Ramos (cell line): Measurements from ENCODE around the gene C1orf50.

ENCODE experiments used
- in situ Hi-C: fragments of 300-500 bp; cut with MboI; formaldehyde crosslinking; loops from one replicate; pipeline ENCODE4 v1.14.3; 2022; ENCODE audit warnings: low sequenced_read_pairs; ENCODE audit not compliant: unreplicated experiment

Gene C1orf50

GRCh38 chr1:42756956-42757891, 9.8 kb upstream of the C1orf50 start:
- in situ Hi-C loops, result no loop called here

- in situ Hi-C loops, result no loop called here
Observed at GRCh38 chr1:42757892-42758275, 9.2 kb upstream of the C1orf50 start.

GRCh38 chr1:42758641-42759040, 8.4 kb upstream of the C1orf50 start:
- in situ Hi-C loops, result no loop called here

GRCh38 chr1:42759114-42759513, 7.9 kb upstream of the C1orf50 start:
- in situ Hi-C loops, result no loop called here

- in situ Hi-C loops, result no loop called here
Observed at GRCh38 chr1:42761567-42761966, 5.5 kb upstream of the C1orf50 start.

- in situ Hi-C loops, result no loop called here
Observed at GRCh38 chr1:42762269-42762668, 4.8 kb upstream of the C1orf50 start.

GRCh38 chr1:42765269-42765668, 1.8 kb upstream of the C1orf50 start:
- in situ Hi-C loops, result no loop called here

- in situ Hi-C loops, result no loop called here
Observed at GRCh38 chr1:42765832-42766740, 963 bp upstream of the C1orf50 start.

- in situ Hi-C loops, result no loop called here
Observed at GRCh38 chr1:42767510-42768000, 506 bp downstream of the C1orf50 start.

- in situ Hi-C loops, result no loop called here
Observed at GRCh38 chr1:42768172-42768571, 1.1 kb downstream of the C1orf50 start.

GRCh38 chr1:42769811-42770210, 2.8 kb downstream of the C1orf50 start:
- in situ Hi-C loops, result loop anchor here (10.0 kb wide), 1 partner anchor 305 kb away; no protein-coding TSS in a partner anchor

GRCh38 chr1:42773420-42773819, 6.4 kb downstream of the C1orf50 start:
- in situ Hi-C loops, result loop anchor here (10.0 kb wide), 1 partner anchor 301 kb away; no protein-coding TSS in a partner anchor

- in situ Hi-C loops, result loop anchor here (10.0 kb wide), 1 partner anchor 300 kb away; no protein-coding TSS in a partner anchor
Observed at GRCh38 chr1:42774928-42775526, 8.0 kb downstream of the C1orf50 start.

- in situ Hi-C loops, result loop anchor here (10.0 kb wide), 1 partner anchor 298 kb away; no protein-coding TSS in a partner anchor
Observed at GRCh38 chr1:42776502-42776901, 9.5 kb downstream of the C1orf50 start.

GRCh38 chr1:42777852-42778251, 10.8 kb downstream of the C1orf50 start:
- in situ Hi-C loops, result loop anchor here (10.0 kb wide), 1 partner anchor 297 kb away; no protein-coding TSS in a partner anchor

GRCh38 chr1:42779725-42780124, 12.7 kb downstream of the C1orf50 start:
- in situ Hi-C loops, result loop anchor here (10.0 kb wide), 1 partner anchor 295 kb away; no protein-coding TSS in a partner anchor

- in situ Hi-C loops, result no loop called here
Observed at GRCh38 chr1:42780176-42780575, 13.1 kb downstream of the C1orf50 start.

GRCh38 chr1:42783092-42783491, 16.0 kb downstream of the C1orf50 start:
- in situ Hi-C loops, result no loop called here

- in situ Hi-C loops, result no loop called here
Observed at GRCh38 chr1:42784547-42784945, 17.5 kb downstream of the C1orf50 start.
